Hematopoietic multipotent progenitor cell treated with erythropoietin and hydrocortisone succinate and interleukin-3 and kit ligand, for 8 days (in vitro differentiated cells): ENCODE data around the gene FAM78A.

Source experiments
- DNase-seq: peaks from one replicate; pipeline ENCODE4 v3.0.0-alpha.2; 2015

FAM78A gene

DNA sequence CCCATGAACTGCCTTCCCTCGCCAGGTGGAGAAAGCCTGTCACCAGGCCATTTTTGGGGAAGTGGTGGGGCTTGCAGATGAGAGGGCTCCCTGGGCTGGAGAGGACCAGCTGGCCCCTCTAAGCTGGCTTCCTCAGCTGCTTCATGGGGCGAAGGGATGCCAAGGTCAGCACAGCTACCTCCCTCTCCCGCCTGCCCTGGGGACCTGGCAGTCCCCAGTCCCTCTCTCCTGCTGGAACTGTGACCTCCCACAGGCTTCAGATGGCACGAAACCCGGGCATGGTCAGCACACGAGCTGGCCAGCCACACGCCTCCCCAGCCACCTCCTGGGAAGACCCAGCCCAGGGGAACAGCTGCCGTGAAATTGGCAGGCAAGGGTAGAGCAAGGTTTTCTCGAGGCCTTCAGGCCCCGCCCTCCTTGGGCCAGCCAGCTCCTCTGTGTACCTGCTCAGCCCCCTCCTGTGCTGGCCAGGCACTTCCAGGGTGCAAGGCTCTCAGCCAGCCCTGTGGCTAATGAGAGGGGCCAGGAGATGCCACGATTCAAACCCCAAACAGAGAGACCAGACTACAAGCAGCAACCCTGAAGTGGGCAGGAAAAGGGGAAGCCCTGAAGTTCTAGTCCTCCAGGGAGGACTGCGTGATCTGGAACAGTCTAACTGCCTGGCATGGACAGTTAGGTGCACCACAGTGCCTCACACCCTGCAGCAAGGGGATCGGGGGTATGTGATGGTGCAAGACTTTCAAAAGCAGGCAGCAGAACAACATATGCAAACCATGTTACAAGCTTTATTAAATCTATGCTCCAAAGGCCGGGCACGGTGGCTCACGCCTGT lies 26.1 kb upstream of the FAM78A start:
- DNase-seq = no peak

DNA sequence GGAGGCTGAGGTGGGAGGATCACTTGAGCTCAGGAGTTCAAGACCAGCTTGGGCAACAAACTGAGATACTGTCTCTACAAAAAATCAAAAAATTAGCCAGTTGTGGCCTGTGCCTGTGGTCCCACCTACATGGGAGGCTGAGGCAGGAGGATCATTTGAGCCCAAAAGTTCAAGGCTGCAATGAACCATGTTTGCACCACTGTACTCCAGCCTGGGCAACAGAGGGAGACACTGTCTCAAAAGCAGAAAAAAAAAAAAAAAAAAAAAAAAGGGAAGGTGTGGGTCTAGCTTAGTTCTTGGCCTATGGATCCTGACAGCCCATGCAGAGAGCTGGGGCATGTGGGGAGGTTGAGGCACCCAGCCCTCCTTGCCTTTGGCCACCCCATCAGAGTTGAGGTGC lies 24.1 kb upstream of the FAM78A start:
- no peak for DNase-seq

DNA sequence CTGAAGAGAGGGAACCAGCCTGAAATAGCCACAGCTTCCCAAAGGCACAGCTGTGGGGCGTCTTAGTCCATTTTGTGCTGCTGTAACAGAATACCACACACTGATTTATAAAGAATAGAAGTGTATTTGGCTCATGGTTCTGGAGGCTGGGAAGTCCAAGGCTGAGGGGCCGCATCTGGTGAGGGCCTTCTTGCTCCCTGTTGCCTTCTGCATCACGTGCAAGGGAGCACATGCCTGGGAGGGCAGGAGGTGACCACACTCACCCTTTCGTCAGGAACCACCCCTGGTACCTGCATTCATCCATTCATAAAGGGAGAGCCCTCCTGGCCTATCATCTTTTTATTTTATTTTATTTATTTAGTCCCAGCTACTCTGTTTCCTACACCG lies 23.6 kb upstream of the FAM78A start:
- no peak for DNase-seq

DNA sequence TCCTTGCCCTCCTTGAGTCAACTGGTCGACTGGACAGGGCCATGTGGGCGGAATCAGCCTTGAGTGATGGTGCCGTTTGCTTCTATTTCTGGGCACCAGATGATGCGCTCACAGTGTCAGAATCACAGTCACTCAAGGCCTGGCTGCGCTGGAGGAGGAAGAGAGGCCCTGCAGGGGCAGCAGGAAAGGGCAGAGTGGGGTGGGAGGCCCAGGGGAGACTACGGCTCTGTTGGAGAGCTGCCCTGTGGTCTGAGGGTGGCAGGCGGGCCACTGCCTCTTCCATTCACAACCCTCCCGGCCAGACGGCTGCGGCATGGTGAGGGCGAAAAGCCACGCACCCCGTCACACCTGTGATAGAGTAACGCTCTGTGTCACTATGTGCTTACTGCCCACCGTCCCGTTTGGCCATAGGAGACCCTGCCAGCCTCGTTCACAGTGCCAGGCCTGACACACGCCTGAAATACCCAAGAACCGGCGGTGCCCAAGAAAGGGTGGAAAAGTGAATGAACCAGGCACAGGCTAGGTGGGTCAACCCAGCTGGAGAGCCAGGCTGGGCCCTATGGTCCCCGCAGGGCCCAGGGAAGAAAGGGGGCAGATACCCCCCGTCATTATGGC lies 23.1 kb upstream of the FAM78A start:
- no peak for DNase-seq

DNA sequence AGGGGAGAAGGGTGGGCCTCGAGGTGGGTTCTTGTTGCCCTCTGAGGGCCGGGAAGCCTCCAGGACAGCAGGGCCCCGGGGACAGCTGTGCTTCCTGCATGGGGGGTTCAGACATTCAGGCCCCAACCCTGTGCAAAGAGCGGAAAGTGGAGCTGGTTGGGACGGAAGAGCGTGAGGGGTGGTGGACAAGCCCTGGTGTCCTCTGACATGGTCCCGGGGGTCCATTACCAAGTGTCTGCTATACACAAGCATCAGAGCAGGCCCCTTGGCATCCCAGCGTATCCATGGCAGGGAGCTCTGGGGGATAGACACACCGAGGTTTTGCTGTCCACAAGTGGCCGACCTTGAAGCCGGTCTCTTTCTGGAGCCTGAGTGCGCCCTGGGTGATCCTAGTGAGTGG lies 22.5 kb upstream of the FAM78A start:
- DNase-seq = no peak

DNA sequence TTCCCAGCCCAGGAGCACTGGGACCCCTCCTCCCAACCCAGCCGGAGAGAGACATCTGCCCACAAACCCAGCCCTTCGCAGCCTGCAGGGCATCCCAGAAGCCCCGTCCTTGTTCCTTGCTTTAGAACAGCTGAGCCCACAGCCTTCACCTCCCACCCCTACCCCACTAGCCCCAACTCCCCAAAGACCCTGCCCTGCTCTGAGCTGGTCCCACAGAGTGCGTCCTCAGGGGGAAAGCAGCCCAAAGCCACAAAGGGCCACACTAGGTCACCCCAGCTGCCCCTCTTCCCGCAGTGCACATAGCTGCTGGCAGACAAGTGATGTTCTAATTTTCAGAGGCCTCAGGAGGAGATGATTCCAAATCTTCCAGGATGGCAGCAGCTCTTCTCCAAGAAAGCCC lies 22.0 kb upstream of the FAM78A start:
- no peak for DNase-seq

DNA sequence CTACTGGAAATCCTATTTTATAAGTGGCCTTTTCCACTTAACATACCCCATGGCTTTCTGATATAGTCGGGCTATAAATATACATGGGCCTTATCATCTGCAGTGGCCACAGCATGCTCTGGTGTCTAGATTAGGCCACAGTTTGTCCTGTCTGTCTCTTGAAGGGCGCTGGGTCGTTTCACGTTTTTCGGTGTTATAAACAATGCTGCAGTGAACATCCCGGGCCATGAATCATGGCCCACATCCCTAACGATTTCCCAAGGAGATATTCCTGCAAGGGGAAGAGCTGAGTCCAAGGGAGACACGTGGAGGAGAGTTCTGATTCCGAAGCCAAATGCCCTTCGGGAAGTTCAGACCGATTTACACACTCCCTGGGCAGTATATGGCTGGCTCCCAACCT lies 21.6 kb upstream of the FAM78A start:
- peak; percentile 57 for DNase-seq

DNA sequence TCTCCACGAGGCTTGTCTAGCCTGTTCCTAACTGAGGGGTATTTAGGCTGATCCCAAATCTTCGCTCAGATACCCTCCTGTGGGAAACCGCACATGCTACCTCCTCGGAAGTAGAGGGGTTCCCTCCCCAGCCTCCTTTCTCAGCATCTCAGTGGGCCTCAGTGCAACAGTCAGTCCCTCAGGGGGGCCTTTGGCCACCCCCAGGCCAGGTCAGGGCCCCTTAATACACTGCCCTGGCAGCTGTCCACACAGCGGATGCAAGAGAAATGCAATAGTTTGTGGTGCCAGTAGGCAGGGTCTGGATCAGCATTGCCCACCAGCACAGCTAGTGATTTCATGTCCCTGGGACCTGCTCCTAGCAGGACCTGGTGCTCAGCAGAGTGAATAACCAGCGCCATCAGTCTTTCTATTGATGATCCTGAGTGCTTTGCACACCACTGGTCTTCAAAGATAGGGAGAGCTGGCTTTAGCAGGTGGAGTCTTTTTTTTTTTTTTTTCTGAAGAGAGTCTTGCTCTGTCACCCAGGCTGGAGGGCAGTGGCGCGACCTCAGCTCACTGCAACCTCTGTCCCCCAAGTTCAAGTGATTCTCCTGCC lies 20.7 kb upstream of the FAM78A start:
- DNase-seq = peak; percentile 42

DNA sequence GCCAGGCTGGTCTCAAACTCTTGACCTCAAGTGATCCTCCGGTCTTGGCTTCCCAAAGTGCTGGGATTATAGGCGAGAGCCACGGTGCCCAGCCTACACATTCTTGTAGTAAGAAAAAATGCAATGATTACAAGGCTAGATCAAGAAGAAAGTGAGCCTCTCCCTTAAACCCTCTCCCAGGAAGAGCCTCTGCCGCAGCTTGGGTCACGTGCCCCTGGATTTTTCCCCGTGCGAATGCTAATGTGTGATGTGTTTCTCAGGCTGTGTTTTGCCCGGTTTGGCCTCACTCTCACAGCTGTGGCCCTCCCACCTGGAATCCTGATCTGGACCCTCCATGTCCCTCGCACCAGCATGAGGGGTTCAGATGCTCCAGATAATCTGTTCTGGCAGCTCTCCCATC lies 20.1 kb upstream of the FAM78A start:
- DNase-seq = no peak

DNA sequence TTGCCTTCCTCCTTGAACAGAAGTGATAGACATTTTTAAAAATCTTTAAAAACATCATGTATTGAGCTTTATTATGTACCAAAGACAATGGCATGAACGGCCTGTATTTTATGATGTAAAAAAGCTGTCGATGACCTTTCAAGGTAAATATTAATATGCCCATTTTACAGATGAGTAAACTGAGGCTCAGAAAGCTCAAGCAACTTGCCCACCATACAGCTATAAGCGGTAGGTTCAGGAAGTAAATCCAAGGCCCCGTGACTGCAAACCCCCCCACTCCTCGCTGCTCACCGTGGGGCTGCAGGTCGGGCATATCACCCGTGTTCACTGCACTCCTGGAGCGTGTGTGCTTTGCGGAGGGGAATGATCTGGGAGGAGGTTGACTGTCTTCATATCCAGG lies 16.6 kb upstream of the FAM78A start:
- no peak for DNase-seq

DNA sequence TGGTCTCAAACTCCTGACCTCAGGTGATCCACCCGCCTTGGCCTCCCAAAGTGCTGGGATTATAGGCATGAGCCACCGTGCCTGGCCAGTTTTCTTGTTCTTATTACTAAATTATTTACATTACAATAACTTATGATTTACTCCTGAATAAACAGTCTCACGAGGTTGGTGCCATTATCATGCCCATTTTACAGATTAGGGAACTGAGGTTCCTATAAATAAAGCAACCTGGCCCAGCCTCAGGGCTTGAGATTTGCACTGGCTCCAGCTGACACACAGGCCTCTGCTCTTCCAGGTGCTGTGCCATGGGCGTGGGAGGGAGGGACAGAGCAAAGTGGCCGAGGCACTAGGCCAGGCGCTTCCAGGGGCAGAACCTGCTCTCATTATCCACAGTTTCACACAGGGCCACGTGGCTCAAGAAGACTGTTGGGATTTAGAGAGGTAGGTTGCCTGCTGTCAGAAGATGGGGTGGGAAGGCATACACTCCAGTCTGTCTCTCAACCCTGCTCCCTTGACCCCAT lies 15.5 kb upstream of the FAM78A start:
- no peak for DNase-seq

DNA sequence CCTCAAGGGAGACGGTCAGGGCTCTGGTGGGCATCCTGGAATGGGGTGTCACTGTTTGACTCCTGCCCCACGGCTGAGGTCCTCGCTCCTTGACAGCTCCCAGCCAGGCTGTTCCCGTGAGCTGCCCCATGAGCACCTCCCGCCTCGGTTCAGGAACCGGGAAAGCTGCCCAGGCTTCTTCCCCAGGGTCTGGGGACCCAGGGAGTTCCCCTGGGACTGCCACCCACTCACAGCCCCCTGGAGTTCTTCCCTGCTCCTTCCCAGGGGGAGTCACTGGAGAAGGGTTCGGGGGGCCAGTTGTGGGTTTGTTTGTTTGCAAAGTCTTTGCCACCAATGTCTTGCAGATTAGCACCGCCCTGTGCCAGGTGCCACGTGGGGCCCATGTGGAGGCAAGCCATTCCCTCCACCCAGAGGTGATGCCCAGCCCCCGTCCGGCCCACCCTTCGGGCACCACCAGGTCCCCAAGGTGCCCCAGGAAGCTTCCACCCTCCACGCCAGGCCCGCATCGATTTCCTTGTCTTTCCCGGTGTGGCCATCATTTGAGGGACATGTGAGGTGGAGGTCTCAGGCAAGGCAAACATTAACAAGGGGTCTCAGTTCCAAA lies 14.6 kb upstream of the FAM78A start:
- no peak for DNase-seq

DNA sequence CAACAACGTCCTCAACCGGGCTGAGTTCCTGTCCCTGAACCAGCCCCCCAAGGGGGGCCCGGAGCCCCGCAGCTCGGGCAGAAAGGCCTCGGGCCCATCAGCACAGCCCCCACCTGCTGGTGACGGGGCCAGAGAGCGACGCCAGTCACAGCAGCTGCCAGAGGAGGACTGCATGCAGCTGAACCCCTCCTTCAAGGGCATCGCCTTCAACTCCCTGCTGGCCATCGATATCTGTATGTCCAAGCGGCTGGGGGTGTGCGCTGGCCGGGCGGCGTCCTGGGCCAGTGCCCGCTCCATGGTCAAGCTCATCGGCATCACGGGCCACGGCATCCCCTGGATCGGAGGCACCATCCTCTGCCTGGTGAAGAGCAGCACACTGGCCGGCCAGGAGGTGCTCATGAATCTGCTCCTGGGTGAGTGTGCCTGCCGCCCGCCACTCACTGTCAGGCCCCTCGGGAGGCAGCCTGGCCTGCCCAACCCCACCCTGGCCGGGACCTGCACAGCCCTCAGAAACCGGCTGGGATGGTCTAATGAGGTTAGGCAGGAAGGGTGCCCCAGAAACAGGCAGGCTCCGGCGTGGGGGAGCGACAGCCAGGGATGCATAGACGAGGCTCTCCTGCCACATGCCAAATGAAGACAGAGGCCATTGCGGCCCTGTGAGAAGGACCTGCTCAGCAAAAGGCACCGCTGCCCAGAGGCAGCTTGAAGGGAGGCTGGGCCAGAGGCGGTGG lies 13.9 kb upstream of the FAM78A start:
- DNase-seq = no peak

DNA sequence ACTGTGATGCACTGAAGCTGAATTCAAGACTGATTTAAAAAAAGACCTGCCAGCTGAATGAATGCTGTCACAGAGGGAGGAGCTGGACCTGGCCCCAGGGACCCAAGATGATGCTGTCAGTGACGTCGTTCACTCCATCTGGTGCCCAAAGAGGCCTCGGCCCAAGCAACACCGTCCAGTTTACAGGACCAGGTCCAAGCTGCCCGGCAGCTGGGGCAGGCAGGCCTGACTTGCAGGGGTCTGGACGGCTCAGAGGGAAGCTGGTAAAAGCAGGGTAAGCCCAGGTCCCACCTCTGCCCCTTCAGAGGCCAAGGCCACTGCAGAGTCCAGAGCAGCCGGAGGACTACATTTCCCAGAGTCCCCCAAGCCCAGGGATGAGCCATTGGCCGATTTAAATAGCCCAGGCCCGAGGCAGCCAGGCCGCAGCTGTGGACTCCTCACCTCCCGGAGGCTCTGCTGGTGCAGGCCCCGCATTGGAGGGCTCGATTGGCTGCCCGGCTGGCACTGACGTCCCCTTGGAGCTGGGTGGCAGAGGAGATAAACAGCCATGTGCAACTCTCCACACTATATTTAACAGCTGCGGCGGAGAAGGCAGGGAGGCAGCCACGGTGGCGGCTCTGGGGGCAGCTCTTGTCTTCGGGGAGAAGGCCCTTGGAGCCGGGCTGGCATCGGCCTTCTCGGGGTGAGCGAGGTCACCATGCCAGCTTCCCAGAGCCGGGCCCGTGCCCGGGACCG lies 13.2 kb upstream of the FAM78A start, which contains the start of gene PLPP7:
TSS of gene PLPP7 (plus strand) at position 423 of the 735 bp plus-strand sequence. CDS start at position 698, 275 bp downstream.
- DNase-seq = peak; percentile 40

DNA sequence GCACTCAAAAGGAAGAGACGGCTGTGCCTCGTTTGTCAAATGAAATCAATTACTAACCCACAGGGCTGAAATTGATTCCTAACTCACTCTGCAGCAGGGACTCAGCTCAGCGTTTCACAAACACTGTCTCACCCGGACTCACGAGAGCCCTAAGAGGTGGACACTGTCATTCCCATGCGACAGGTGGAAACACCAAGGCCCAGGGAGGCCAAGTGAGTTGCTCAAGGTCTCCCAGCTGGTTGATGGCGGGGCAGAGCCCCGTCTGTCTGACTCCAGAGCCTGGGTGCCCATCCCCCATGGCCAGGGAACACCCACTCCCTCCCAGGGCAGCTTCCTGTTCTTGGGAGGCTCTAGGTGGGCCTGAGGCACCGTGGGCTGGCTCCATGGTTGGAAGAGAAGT lies 11.9 kb upstream of the FAM78A start:
- no peak for DNase-seq

DNA sequence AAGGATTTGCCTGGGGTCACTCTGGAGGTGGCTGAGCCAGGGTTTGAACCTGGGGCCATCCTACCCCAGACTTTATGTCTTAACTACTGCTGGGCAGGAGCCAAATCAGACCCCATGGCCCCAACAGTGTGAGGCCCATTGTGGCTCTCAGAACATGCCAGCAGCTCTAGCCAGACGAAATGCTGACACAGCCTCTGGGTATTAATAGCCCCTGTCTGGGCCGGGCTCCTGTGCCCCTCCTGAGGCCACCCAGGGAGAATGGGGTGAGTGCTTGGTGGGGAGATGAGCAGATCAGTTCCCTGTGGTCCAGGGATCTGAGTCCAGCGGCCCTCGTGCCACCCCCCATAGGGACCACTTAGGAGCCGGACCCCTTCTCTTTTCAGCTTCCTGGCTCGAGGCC lies 11.0 kb upstream of the FAM78A start:
- no peak for DNase-seq

DNA sequence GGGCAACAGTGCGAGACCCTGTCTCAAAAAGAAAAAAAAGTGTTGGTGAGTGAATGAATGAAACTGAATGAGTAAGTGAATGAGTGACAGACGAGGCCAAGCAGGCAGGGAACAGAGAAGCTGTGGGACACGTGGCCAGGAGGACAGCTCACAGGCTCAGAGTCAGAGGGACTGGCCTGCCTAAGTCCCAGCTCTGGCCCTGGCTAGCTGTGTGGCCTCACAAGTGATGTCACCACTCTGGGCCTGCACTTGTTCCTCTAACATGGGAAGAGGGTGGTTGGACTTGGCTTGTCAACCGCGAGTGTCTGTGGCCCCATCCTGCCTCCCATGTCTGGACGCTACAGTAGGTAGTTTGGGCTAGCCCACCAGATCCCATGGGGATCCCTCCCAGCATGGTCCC lies 8.5 kb upstream of the FAM78A start:
- no peak for DNase-seq

DNA sequence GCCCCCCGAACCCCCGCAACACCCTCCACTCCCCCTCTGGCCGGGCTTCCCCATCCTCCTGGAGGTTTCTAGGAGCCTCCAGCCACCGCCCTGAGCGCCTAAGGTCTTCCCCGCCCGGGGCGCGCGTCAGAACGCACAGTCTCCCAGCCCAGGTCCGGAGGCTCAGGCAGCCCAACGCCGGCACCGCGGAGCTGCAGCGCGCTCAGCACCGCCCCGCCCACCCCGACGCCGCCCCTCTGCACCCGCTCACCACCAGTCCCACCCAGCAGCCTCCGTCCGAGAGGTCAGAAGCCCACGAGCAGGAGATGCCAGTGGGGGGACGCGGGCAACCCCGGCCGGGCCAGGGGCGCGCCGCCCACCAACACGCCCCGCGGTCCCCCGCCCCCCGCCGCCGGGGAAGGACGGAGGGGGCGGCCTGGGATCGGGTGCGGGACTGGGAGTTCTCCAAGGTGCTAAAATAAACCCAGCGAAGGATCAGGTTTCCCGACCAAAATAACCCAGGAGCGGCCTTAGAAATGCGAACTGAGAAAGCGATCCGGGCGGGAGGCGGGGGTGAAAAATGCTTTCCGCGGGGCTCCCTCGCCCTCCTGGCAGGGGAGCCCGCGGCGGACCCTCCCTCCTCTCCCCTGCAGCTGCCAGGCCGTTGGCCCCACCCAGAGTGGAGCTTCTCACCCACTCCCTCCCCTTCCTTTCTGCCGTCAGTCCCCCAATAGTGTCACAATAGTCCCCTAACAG lies 6.5 kb upstream of the FAM78A start:
- DNase-seq = no peak

DNA sequence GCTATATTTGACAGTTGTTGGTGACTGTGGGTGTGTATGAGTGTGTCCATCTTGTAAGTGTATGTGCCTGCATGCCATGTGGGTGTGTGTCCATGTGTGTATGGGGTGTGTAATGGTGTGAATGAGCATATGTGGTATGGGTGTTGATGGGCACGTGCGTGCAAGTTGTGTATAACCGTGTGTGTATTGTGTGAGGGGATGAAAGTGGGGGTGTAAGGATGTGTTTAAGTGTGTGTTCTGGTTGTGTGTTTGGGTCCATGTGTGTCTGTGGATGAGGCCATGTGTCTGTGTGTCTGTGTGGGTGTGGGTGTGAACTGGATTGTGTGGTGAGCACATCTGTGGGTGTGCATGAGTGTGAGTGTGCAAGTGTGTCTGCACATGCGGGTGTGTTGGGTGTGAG lies 5.9 kb upstream of the FAM78A start:
- no peak for DNase-seq

DNA sequence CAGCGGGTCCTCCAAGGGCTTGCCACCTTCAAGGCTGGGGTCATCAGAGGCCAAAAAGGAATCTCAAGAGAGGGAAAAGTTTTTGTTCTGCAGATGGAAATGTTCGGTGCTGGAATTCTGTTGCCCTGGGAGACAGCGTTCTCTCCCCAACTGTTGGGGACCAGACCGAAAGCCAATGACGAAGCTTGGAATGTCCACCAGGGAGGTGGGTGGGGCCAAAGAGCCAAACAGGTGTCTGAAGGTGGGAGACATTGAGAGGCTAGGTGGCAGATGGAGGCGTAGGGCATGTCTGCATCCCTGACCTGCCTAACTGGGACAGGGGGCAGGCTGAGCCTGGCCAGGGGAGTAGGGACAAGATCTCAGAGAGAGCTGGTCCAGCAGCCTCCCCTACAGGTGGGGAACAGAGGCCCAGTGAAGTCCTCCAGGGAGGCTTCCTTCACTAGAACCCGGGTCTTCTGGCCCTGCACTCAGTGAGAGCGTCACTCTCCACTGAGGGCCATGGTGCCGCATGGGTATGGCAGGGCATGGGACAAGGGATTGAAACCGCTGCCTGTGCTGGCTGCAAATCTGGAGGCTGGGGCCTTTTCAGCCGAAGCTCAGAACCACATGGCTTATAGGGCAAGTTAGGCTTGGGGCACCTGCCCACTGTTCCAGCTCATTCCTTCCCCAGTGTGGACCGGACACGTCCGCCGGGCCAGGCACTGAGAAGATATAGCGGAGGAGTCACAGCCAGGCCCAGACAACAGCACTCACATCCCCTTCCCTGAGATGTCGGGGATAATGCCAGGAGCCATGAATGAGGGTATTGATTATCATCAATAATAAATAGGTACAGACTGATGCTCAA lies 5.0 kb upstream of the FAM78A start:
- no peak for DNase-seq
